HuH-7.5 (cell line): ENCODE measurements around the gene NRTN.
"Not testable (repeated sequence)": the region's sequence is repeated elsewhere in the genome, so short reads cannot be mapped to it uniquely, and the experiment has no call there.

Source experiments
- DNase-seq: peaks from one replicate; pipeline ENCODE4 v3.0.0; 2011; ENCODE audit warnings: low spot score

The NRTN gene

GRCh38 chr19:5838353-5839064 lies 33.6 kb downstream of the NRTN start:
- DNase-seq, result no peak

- DNase-seq, result no peak
These were observed 34.5 kb downstream of the NRTN start, which contains the start of gene FUT6 for GRCh38 chr19:5839065-5840017. Gene FUT6 (minus strand): TSS chr19:5839702. CDS start chr19:5832567, 7,135 bp downstream.

GRCh38 chr19:5841735-5842111 lies 36.9 kb downstream of the NRTN start:
- DNase-seq, result not testable (repeated sequence)

- no peak for DNase-seq
These were observed 38.5 kb downstream of the NRTN start for GRCh38 chr19:5843295-5843927.

GRCh38 chr19:5844456-5845433 lies 39.9 kb downstream of the NRTN start:
- DNase-seq, result no peak

- DNase-seq, result not testable (repeated sequence)
These were observed 43.0 kb downstream of the NRTN start for GRCh38 chr19:5847846-5848245.

GRCh38 chr19:5848621-5849020 lies 43.8 kb downstream of the NRTN start:
- not testable (repeated sequence) for DNase-seq

GRCh38 chr19:5850189-5850588 lies 45.3 kb downstream of the NRTN start:
- no peak for DNase-seq

- no peak for DNase-seq
These were observed 46.0 kb downstream of the NRTN start for GRCh38 chr19:5850743-5851293.

- no peak for DNase-seq
These were observed 46.4 kb downstream of the NRTN start, which contains the start of gene FUT3 for GRCh38 chr19:5851302-5851701. Gene FUT3 (minus strand): TSS chr19:5851449.

- not testable (repeated sequence) for DNase-seq
These were observed 49.3 kb downstream of the NRTN start for GRCh38 chr19:5854121-5854520.

GRCh38 chr19:5855151-5855550 lies 50.3 kb downstream of the NRTN start:
- DNase-seq, result not testable (repeated sequence)

GRCh38 chr19:5857203-5858081 lies 52.6 kb downstream of the NRTN start:
- no peak for DNase-seq

GRCh38 chr19:5863030-5863665 lies 58.3 kb downstream of the NRTN start:
- no peak for DNase-seq

GRCh38 chr19:5864013-5864720 lies 59.3 kb downstream of the NRTN start:
- DNase-seq, result no peak

GRCh38 chr19:5864725-5865486 lies 60.0 kb downstream of the NRTN start:
- no peak for DNase-seq

GRCh38 chr19:5865772-5866171 lies 60.9 kb downstream of the NRTN start:
- DNase-seq, result no peak
